Gastroesophageal sphincter (tissue), 3 donors: ENCODE data around the gene NCOA5.

ENCODE experiments used
- EP300 ChIP-seq: sonication (generic); formaldehyde crosslinking; IDR thresholded peaks from one replicate; pipeline ENCODE4 v1.6.1; 2017; ENCODE audit warnings: antibody characterized with exemption, mild to moderate bottlenecking
- TF ChIP-seq, protein P1 (sequence below), 4 experiments: fragments of 200-600 bp in 2 of 4; fragments of 450-650 bp in 2 of 4; sonication (generic) in 1 of 4; IDR thresholded peaks; one replicate each; pipeline ENCODE4 v1.5.1; 2017 to 2019; ENCODE audit warnings: antibody characterized with exemption in 4 of 4, mild to moderate bottlenecking in 2 of 4, moderate library complexity in 2 of 4

DNA sequence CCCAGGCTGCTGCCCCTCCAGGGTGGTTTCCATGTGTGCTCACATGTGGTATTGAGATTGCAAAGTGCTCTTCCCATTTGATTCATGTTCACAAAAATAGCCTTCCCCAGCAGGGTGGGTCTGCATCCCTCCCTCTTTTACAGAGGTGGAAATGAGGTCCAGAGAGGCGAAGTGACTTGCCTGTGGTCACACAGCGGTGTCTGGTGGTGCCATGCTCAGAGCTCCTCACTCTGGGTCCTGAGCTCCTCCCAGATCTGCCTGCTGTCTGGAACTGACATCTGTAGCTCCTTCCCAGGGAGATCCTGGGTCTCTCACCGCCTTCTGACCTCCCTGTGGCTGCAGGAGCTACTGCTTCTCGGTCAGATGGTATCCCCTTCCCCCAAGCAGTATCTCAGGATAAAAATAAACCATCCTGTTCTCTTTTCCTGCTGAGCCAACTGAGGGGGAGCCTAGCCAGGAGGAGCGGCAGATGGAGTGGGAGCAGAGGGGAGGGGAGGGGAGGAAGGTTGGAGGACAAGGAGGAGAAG is 40.3 kb upstream of the NCOA5 start:
- TF ChIP-seq, protein P1, sequence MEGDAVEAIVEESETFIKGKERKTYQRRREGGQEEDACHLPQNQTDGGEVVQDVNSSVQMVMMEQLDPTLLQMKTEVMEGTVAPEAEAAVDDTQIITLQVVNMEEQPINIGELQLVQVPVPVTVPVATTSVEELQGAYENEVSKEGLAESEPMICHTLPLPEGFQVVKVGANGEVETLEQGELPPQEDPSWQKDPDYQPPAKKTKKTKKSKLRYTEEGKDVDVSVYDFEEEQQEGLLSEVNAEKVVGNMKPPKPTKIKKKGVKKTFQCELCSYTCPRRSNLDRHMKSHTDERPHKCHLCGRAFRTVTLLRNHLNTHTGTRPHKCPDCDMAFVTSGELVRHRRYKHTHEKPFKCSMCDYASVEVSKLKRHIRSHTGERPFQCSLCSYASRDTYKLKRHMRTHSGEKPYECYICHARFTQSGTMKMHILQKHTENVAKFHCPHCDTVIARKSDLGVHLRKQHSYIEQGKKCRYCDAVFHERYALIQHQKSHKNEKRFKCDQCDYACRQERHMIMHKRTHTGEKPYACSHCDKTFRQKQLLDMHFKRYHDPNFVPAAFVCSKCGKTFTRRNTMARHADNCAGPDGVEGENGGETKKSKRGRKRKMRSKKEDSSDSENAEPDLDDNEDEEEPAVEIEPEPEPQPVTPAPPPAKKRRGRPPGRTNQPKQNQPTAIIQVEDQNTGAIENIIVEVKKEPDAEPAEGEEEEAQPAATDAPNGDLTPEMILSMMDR (IDR thresholded peaks at IDR 0.05), result no peak
- TF ChIP-seq EP300, result no peak
